EL (cell line): ENCODE data around the gene BLOC1S4.

Source experiments
- DNase-seq: peaks from one replicate; pipeline ENCODE4 v3.0.0-alpha.2; 2016

BLOC1S4 gene

GRCh38 chr4:6692806-6693205 is 23.2 kb upstream of the BLOC1S4 start:
- no peak for DNase-seq

DNA sequence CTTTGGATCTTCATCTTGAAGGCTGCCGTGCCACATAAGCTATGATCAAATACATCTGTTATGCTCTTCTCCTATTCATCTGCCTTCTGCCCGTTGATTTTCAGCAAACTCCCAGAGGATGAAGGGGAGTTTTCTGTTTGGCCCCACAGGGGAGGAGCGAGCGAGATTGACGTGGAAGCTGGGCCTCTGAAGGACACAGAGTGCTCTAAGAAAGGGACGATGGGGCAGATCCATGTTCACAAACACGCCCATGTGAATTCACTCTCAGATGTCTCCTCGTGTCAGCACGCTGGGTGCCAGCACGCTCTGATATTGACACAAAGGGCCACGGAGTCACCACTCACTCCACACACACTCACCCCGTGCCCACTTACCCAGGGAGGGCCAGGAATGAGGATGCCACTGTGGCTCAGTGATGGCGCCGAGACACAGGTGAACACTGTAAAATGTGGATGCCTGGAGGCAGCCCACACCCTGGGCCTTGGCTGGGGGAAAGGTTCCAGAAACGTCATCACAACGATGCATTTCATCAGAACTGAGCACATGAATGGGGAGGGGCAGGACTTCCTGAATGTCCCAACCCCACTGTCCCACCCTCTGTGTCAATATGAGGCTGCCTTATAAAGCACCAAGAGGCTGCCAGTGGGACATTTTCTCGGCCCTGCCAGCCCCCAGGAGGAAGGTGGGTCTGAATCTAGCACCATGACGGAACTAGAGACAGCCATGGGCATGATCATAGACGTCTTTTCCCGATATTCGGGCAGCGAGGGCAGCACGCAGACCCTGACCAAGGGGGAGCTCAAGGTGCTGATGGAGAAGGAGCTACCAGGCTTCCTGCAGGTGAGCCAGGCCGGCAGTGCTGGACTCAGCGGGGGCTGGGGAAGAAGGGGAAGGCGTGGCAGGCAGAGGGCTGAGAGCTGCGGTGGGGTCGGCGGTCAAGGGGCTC is 22.5 kb upstream of the BLOC1S4 start, which contains the start of gene S100P:
Gene S100P, plus strand, starts transcription at position 648 of the 946 bp plus-strand sequence. Its CDS starts 55 bp downstream, at position 703.
- no peak for DNase-seq

GRCh38 chr4:6694177-6694901 is 21.6 kb upstream of the BLOC1S4 start:
- DNase-seq, result no peak

- no peak for DNase-seq
Measured at GRCh38 chr4:6695660-6696610, 20.0 kb upstream of the BLOC1S4 start.

DNA sequence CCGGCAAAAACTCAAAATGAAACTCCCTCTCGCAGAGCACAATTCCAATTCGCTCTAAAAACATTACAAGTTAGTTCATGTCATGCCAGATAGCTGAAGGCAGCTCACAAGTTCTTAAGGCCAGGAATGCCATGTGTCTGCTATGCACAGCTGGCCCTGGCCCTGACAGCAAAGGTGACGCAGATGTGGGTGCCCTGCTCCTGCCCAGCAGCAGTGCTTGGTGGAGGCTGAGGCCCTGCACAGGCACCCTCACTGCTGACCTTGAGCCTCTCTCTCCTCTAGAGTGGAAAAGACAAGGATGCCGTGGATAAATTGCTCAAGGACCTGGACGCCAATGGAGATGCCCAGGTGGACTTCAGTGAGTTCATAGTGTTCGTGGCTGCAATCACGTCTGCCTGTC is 19.4 kb upstream of the BLOC1S4 start:
- no peak for DNase-seq

GRCh38 chr4:6697131-6697530 is 18.8 kb upstream of the BLOC1S4 start:
- DNase-seq, result no peak

DNA sequence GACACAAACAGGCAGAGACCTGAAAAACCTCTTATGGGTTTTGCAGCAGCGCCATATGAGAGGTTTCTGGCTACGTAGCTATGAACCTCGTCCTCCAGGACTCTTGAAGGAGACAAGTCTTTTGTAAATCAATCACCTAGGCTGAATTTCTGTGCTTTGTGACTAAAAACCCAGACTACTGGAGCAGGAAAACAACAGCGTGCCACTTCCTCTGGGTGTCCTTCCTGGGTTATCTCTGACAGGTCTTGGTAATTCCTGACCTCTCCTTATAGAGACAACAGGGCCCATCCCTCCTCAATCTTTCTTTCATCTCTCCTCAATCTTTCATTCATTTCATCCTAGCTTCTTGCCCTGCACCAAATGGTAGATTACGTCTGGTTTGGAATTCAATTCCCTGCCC is 16.6 kb upstream of the BLOC1S4 start:
- DNase-seq, result no peak

GRCh38 chr4:6699903-6700302 is 16.1 kb upstream of the BLOC1S4 start:
- DNase-seq, result no peak

DNA sequence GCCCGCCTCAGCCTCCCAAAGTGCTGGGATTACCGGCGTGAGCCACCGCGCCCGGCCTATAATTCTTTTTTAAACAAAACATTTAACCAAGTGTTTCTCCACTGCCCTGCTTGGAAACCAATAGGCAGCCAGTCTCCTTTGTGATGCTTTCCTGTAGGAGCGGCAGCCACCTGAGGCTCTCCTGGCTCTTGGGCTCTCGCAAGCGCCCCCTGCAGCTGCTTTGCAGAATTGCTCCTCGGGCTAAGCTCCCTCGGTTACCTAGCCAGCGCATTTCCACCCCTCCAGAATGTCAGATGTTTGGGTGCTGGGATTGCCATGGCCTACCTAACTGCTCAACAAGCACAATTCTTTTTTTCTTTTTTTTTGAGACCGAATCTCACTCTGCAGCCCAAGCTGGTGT is 14.6 kb upstream of the BLOC1S4 start:
- no peak for DNase-seq

GRCh38 chr4:6702761-6703160 is 13.2 kb upstream of the BLOC1S4 start:
- DNase-seq, result no peak

DNA sequence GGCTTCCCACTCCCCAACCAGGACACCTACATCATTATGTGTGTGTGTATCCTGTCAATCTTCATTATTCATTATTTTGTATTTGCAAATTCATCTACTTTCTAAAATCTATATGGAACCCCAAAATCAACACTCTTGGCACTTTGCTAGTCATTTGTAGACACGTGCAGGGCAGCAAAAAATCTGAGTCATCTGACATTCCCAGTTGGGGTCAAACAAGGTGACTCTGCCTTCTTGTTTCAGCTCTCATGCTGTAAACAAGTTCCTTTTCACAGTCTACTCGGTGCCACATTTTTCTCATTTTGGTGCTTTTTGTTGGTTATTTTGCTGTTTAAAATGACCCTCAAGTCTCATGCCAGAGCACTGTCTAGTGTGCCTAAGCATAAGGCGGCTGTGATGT is 12.2 kb upstream of the BLOC1S4 start:
- peak; percentile 40 for DNase-seq

DNA sequence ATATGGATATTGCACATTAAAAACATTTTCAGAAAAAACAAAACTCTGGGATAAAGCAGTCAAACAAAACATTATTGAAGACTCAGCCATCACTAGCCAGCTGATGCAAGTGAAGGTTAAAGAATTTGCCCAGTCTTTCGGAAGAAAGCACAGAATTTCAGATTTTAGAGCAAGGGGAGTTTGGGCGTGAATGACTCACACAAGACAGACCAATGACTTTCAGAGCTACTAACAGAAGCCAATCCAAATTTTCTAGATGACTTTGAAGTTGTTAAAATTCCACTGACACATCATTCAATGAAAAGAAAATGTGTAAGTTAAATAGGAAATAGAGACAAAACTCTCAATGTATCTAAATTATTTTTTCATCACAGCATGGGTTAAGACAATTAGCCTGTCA is 10.3 kb upstream of the BLOC1S4 start:
- DNase-seq, result no peak

- DNase-seq, result no peak
Measured at GRCh38 chr4:6706173-6706572, 9.8 kb upstream of the BLOC1S4 start.

- DNase-seq, result peak; percentile 95
Measured at GRCh38 chr4:6709230-6710114, 6.5 kb upstream of the BLOC1S4 start, which contains the start of gene MRFAP1L1. TSS of gene MRFAP1L1 (minus strand) at chr4:6709865. CDS start at chr4:6709629, 236 bp downstream.

- no peak for DNase-seq
Measured at GRCh38 chr4:6710282-6710681, 5.7 kb upstream of the BLOC1S4 start.

DNA sequence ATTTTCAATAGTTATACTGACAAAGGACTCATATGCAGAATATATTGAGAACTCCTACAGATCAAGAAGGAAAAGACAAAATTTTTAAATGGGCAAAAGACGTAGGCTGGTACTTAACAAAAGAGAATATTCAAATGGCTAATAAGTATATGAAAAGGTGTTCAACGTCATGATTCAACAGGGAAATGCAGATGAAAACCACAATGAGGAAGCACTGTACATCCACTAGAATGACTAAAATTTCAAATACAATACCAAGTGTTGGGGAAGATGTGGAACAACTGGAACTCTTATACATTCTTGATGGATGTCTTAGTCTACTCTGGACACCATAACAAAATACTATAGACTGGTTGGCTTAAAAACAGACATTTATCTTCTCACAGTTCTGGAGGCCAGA is 5.0 kb upstream of the BLOC1S4 start:
- no peak for DNase-seq

GRCh38 chr4:6714954-6715353 is 1.0 kb upstream of the BLOC1S4 start:
- no peak for DNase-seq

DNA sequence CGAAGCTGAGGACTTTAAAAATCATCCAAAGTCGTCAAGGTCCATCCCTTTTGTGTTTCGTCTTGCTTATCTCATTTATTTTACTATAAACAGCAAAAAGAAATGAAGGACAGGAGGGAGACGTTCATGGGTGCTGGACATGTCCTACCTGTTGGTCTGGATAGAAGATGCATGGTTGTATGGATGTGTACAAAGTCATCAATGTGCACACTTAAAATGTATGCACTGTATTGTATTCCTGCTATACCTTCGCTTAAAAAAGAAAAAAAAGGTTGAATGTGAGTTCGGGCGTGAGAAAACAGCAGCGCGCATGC is 313 bp upstream of the BLOC1S4 start:
- no peak for DNase-seq

DNA sequence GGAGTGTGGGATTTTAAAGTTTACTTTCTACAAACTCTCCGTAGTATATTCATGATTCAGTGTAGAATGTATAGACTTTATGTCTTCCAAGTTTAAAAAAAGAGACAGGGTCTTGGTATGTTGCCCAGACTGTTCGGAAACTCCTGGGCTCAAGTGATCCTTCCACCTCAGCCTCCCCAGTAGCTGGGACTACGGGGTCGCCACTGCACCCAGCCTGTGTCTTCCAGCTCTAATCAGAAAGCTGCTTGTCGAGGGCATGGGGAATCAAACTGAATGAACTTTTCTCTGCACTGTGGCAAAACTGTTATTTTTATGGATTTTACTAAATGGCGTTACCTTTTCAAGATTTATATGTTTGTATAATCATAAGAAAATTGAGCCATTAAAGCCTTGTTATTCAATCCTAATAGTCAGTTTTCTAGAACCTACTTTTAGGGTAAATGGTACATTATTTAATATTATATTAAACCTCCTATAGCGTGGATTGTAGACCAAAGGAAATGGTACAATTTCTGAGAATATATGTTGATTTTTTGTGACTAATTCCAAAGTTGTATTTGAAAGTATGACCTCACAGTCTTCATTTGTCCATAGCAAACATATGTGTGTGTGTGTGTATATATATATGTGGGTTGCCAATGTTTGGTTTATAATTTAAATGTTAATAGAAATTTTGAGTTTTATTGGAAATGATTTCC is 1.1 kb downstream of the BLOC1S4 start:
- DNase-seq, result no peak

DNA sequence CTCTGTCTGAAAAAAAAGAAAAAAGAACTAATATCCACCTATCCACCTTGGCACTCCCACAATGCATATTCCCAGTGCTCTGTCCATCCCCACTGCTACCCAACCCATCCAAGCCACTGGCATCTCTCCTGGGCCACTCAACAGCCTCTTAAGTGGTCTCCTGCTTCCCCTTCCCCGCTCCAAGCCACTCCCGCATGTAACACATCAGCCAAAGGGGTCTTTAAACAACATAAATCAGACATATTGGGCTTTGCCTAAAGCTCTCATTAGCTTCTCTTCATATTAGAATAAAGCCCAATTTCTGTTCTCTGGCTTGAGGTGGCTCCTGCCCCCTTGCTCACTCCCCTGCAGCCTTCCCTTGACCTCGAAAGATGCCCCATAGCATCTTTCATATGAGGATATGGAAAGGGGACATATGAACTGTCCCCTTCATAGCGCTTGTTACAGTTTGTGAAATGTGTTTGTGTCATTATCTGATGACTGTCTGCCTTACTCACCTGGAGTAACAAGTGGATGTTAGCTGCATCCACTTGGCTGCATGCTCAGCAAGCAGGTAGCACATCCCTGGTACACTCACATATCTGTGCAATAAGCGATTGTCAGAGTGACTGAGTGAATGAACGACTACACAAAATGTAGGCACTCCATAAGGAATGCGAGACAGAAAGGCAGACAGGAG is 3.1 kb downstream of the BLOC1S4 start:
- DNase-seq, result no peak
